Stimulated activated naive CD8-positive, alpha-beta T cell treated with anti-CD3 and anti-CD28 coated beads, Interleukin-15, Interleukin-2, amounts not matched to agents 100 U/mL and 50 U/mL, for 24 hours (primary cell): ENCODE results near the gene NKAIN2.

Experiments
- ATAC-seq: fragments of 150-1000 bp; cut with Tn5 transposase; one replicate; pipeline ENCODE4 v1.10.0; 2021
- DNase-seq: peaks from one replicate; pipeline ENCODE4 v3.0.0; 2021

Gene NKAIN2

GRCh38 chr6:123803504-123804013 is at the start of gene NKAIN2:
TSS of gene NKAIN2 (plus strand) at chr6:123803865.
- ATAC-seq, result no peak
- no peak for DNase-seq

GRCh38 chr6:123759472-123759871 is 44.2 kb upstream of the NKAIN2 start:
- no peak for DNase-seq
- no peak for ATAC-seq

GRCh38 chr6:123763904-123764303 is 39.8 kb upstream of the NKAIN2 start:
- DNase-seq (no peak), ATAC-seq (no peak)

- no peak for ATAC-seq
- no peak for DNase-seq
These were observed 38.9 kb upstream of the NKAIN2 start for GRCh38 chr6:123764722-123765121.

GRCh38 chr6:123768921-123769320 is 34.7 kb upstream of the NKAIN2 start:
- DNase-seq (no peak), ATAC-seq (no peak)

- DNase-seq (no peak), ATAC-seq (no peak)
These were observed 34.2 kb upstream of the NKAIN2 start for GRCh38 chr6:123769431-123769830.

- ATAC-seq, result no peak
- no peak for DNase-seq
These were observed 33.3 kb upstream of the NKAIN2 start for GRCh38 chr6:123770247-123770949.

GRCh38 chr6:123771126-123771525 is 32.5 kb upstream of the NKAIN2 start:
- DNase-seq, result no peak
- no peak for ATAC-seq

- ATAC-seq, result no peak
These were observed 26.1 kb upstream of the NKAIN2 start for GRCh38 chr6:123777563-123777962.

GRCh38 chr6:123780021-123780420 is 23.6 kb upstream of the NKAIN2 start:
- ATAC-seq, result no peak
- DNase-seq, result no peak

More at GRCh38 chr6:123777563-123777962, 26.1 kb upstream of the NKAIN2 start:
- DNase-seq, result no peak

GRCh38 chr6:123784330-123784729 is 19.3 kb upstream of the NKAIN2 start:
- ATAC-seq, result no peak
- no peak for DNase-seq

- no peak for DNase-seq
- ATAC-seq, result no peak
These were observed 18.6 kb upstream of the NKAIN2 start for GRCh38 chr6:123785039-123785438.

- DNase-seq (no peak), ATAC-seq (no peak)
These were observed 15.3 kb upstream of the NKAIN2 start for GRCh38 chr6:123788319-123788718.

- DNase-seq (no peak), ATAC-seq (no peak)
These were observed 9.5 kb upstream of the NKAIN2 start for GRCh38 chr6:123794190-123794589.

GRCh38 chr6:123794799-123795198 is 8.9 kb upstream of the NKAIN2 start:
- ATAC-seq (no peak), DNase-seq (no peak)

- ATAC-seq, result no peak
These were observed 2.6 kb upstream of the NKAIN2 start for GRCh38 chr6:123801067-123801466.

GRCh38 chr6:123802351-123802696 is 1.3 kb upstream of the NKAIN2 start:
- ATAC-seq, result no peak

More at GRCh38 chr6:123801067-123801466, 2.6 kb upstream of the NKAIN2 start:
- DNase-seq, result no peak

GRCh38 chr6:123802697-123803503 is 765 bp upstream of the NKAIN2 start:
- peak; percentile 85 for ATAC-seq
- DNase-seq, result peak; percentile 78

More at GRCh38 chr6:123802351-123802696, 1.3 kb upstream of the NKAIN2 start:
- DNase-seq, result no peak

GRCh38 chr6:123804014-123804786 is 535 bp downstream of the NKAIN2 start:
- DNase-seq (peak; percentile 3), ATAC-seq (no peak)

GRCh38 chr6:123804787-123805540 is 1.3 kb downstream of the NKAIN2 start:
- DNase-seq (no peak), ATAC-seq (no peak)

GRCh38 chr6:123805921-123806320 is 2.3 kb downstream of the NKAIN2 start:
- no peak for DNase-seq

GRCh38 chr6:123806561-123806960 is 2.9 kb downstream of the NKAIN2 start:
- ATAC-seq, result no peak
- DNase-seq, result no peak

More at GRCh38 chr6:123805921-123806320, 2.3 kb downstream of the NKAIN2 start:
- no peak for ATAC-seq
